Mesothelial cell of epicardium (in vitro differentiated cells): ENCODE results near the gene ARHGDIG. TPM values are rescaled to one million over a fixed set of nuclear protein-coding genes. Genes with fewer than 3 reads are reported as not detected.

Experiments
- DNase-seq, 2 experiments: peaks; one replicate each; pipeline ENCODE4 v3.0.0; 2021; ENCODE audit warnings: low spot score in 2 of 2; ENCODE audit not compliant: unreplicated experiment in 2 of 2
- H3K27ac Mint-ChIP-seq: 2 replicates; pipeline ENCODE4 v1.8.0; 2021; ENCODE audit warnings: mixed read lengths
- H3K27me3 Mint-ChIP-seq: 2 replicates; pipeline ENCODE4 v1.8.0; 2021; ENCODE audit warnings: low read depth, mixed read lengths
- H3K36me3 Mint-ChIP-seq: 2 replicates; pipeline ENCODE4 v1.8.0; 2021; ENCODE audit warnings: mixed read lengths
- H3K4me1 Mint-ChIP-seq: 2 replicates; pipeline ENCODE4 v1.8.0; 2021; ENCODE audit warnings: mixed read lengths
- H3K4me3 Mint-ChIP-seq: 2 replicates; pipeline ENCODE4 v1.8.0; 2021; ENCODE audit warnings: mild to moderate bottlenecking, moderate library complexity, mixed read lengths
- H3K9me3 Mint-ChIP-seq: 2 replicates; pipeline ENCODE4 v1.8.0; 2021; ENCODE audit warnings: mixed read lengths
- CTCF ChIP-seq: fragments of 200-600 bp; sonication (generic); IDR thresholded peaks from one replicate; pipeline ENCODE4 v1.5.0; 2021; ENCODE audit warnings: antibody characterized with exemption; ENCODE audit not compliant: unreplicated experiment
- total RNA-seq: library from RNA; stranded (reverse); gene quantifications from 3 replicates; pipeline ENCODE4 v1.2.1, GENCODE V29; 2021

Gene ARHGDIG
- total RNA-seq, 1 donor from 2014 or later: 3.6 TPM

- H3K36me3 Mint-ChIP-seq: no peaks in the 10 kb centered on the region
These were observed 860 bp upstream of the ARHGDIG start for GRCh38 chr16:279531-279930.

GRCh38 chr16:280005-280460, 358 bp upstream of the ARHGDIG start:
- H3K9me3 Mint-ChIP-seq: no peaks in the 10 kb centered on the region
- H3K27me3 Mint-ChIP-seq: peaks cover 53% of the 10 kb centered on the region
- H3K36me3 Mint-ChIP-seq: no peaks in the 10 kb centered on the region
- H3K4me1 Mint-ChIP-seq: no peaks in the 10 kb centered on the region
- no peak for TF ChIP-seq CTCF
- no peak for DNase-seq
- H3K27ac Mint-ChIP-seq: no peak overlapping the region
- H3K4me3 Mint-ChIP-seq: peak overlapping the region; percentile 56

More at GRCh38 chr16:279531-279930, 860 bp upstream of the ARHGDIG start:
- Mint-ChIP-seq H3K9me3 (no peaks in the 10 kb centered on the region), H3K4me3 (peak overlapping the region; percentile 56), H3K4me1 (no peaks in the 10 kb centered on the region), H3K27me3 (peaks cover 57% of the 10 kb centered on the region), H3K27ac (no peak overlapping the region)
- DNase-seq: no peak
- no peak for TF ChIP-seq CTCF

DNA sequence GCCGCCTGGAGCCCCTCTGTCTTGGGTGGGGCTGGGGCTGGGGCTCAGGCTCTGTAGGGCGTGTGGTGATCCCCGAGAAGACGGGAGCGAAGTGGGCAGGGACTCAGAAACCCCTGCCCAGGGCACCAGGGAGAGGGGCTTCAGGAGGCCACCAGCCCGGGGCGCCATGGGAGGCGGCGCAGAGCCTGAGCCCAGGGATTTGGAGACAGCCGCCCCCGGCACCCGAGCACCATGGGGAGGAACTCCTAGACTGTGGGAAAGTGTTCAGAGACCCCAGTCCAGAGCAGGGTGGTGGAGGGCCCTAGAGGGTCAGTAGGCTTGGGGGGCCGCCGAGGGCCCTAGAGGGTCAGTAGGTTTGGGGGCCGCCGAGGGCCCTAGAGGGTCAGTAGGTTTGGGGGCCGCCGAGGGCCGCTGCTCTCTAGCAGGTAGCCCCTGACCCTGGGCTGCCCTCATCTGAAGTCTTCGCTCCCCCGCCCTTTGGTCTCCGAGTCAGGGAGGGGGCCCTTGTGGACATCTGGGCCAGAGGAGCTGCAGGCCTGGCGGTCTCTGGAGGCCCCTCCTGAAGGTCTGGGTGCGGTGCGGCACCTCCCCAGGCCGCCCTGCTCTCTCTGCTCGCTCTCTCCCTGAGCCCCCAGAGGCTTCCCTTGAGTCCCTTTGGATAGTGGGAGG, 734 bp downstream of the ARHGDIG start:
- TF ChIP-seq CTCF: no peak
- Mint-ChIP-seq H3K36me3 (no peaks in the 10 kb centered on the region), H3K27ac (no peak overlapping the region), H3K9me3 (no peaks in the 10 kb centered on the region), H3K27me3 (peaks cover 49% of the 10 kb centered on the region), H3K4me3 (peak overlapping the region; percentile 62), H3K4me1 (no peaks in the 10 kb centered on the region)
- no peak for DNase-seq

DNA sequence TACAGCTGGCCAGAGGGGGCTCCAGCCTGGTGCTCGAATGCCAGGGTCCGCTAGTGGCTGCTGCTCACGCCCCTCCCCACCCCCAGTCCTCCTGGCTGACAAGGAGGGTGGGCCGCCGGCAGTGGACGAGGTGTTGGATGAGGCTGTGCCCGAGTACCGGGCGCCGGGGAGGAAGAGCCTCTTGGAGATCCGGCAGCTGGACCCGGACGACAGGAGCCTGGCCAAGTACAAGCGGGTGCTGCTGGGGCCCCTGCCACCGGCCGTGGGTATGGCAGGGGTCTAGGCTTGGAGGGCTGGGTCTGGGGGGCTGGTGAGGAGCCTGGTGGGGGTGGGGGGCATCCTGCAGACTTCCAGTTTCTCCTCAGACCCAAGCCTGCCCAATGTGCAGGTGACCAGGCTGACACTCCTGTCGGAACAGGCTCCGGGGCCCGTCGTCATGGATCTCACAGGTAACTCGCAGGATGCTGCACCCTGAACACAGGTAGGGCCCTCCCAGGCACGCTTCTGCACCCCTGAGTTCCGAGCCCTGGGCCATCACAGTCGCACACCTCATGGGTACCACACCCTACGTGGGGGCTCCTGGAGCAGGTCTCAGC, 1.4 kb downstream of the ARHGDIG start:
- Mint-ChIP-seq H3K36me3 (peaks cover 3% of the 10 kb centered on the region), H3K27me3 (peaks cover 42% of the 10 kb centered on the region), H3K4me1 (no peaks in the 10 kb centered on the region), H3K4me3 (no peak overlapping the region), H3K9me3 (no peaks in the 10 kb centered on the region), H3K27ac (no peak overlapping the region)
- no peak for TF ChIP-seq CTCF
- no peak for DNase-seq

DNA sequence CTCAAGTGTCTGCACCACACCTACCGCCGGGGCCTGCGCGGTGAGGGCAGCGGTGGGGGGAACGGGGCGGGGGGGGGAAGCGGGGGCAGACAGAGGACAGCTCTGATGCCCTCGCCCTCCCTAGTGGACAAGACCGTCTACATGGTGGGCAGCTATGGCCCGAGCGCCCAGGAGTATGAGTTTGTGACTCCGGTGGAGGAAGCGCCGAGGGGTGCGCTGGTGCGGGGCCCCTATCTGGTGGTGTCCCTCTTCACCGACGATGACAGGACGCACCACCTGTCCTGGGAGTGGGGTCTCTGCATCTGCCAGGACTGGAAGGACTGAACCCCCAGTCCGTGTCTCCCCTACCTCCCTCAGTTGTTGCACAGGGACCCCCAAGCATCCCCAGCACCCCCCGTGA, 2.1 kb downstream of the ARHGDIG start:
- no peak for TF ChIP-seq CTCF
- DNase-seq: no peak
- no peaks in the 10 kb centered on the region for H3K4me1 Mint-ChIP-seq
- H3K9me3 Mint-ChIP-seq: no peaks in the 10 kb centered on the region
- H3K36me3 Mint-ChIP-seq: peaks cover 5% of the 10 kb centered on the region
- H3K4me3 Mint-ChIP-seq: no peak overlapping the region
- peaks cover 35% of the 10 kb centered on the region for H3K27me3 Mint-ChIP-seq
- no peak overlapping the region for H3K27ac Mint-ChIP-seq
